Stimulated activated CD4-positive, alpha-beta T cell treated with anti-CD3 and anti-CD28 coated beads, Interleukin-1b, Interleukin-23, amount 100 ng/mL, for 24 hours (primary cell): ENCODE measurements around the gene CD300C.
"Not testable (repeated sequence)": the region's sequence is repeated elsewhere in the genome, so short reads cannot be mapped to it uniquely, and the experiment has no call there.

Experiments
- DNase-seq, 4 experiments: peaks; one replicate each; pipeline ENCODE4 v3.0.0-alpha.2; 2020; ENCODE audit warnings: low read depth in 4 of 4, low spot score in 1 of 4

CD300C gene

DNA sequence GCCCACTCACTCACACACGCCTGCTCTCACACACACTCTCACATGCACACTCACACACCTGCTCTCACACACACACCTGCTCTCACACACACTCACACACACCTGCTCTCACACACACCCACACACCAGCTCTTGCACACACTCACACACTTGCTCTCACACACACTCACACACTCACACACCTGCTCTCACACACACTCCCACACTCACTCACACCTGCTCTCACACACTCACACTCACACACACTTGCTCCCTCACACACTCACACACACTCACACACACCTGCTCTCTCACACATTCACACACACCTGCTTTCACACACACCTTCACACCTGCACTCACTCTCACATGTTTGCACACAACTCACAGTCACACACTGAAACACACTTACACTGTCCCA lies 17.4 kb upstream of the CD300C start:
- no peak for DNase-seq

DNA sequence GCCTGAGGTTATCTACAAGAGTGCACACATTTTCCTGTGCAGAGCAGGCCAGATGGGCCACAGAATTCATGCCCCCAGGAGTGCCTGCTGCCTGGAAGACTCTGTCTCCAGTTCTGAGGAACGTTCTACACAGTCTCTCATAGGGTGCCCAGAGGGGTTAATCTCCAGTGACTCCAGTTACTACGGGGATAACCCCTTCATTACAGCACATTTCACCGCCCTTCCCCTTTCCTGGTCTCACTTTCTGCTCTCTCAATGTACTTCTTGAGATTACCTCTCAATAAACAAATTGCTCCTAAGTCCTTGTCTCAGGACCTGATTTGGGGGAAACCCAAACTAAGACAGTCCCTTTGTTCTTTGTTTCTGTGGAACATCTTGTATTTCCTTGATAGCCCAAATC lies 15.7 kb upstream of the CD300C start:
- no peak for DNase-seq

DNA sequence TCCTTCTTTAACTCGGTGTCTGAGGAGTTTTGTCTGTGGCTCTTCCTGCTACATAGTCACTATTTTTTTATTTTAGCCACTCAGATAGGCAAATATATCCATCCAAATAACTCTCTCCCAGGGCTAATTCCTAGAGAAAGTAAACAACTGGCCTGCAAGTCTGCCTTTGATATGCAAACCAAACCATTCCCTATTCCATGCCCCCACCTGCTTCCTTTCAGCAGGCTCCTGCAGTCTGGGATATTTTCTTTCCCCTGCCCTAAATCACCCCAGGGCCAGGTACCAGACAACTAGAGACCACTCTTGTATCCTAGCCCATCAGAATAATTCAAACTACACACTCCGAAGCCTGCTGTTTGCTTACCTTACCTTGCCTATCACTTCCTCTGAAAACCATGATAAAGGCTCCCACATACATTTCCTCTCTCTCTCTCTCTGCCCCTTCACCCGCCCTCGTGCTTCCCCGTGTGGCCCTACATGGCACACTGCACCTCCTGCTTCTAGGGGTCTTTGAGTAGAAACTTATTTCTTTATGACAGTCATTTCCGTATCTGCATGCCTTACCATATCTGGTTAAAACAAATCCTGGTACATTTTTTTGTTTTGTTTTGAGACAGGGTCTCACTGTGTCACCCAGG lies 13.1 kb upstream of the CD300C start:
- no peak for DNase-seq

DNA sequence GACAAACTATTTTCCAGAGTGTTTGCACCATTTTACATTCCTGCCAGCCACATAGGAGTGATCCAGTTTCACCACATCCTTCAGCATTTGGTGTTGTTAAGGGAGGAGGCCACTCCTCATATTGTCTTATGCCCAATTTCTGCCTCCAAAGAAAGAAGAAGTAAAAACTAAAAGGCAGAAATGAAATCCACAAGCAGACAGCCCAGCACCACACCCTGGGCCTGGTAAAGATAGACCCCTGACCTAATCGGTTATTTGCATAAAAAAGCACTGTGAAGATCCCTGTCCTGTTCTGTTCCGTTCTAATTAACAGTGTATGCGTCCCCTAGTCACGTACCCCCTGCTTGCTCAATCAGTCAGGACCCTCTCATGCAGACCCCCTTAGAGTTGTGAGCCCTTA lies 12.5 kb upstream of the CD300C start:
- not testable (repeated sequence) for DNase-seq

DNA sequence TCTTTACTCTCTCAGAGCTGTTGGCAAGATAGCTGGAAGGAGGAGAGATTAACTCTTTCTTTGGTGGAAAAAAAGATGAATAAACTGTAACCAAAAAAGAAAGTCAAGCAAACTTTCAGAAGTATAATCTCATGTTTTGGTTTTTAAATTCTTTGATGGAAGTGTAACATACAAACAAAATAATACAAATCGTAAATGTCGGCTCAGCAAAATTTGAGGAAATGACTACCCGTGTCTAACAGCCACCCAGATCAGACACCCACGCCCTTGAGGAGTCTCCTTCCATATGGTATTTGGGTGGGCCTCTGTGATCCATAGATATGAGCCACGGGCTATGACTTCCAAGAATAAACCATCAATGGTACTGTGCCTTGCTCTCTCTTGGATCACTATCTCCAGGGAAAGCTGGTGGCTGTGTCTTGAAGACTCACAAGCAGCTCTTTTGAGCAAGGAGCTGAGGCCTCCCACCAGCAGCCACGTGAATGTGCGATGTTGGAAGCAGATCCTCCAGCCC lies 9.6 kb upstream of the CD300C start:
- no peak for DNase-seq

DNA sequence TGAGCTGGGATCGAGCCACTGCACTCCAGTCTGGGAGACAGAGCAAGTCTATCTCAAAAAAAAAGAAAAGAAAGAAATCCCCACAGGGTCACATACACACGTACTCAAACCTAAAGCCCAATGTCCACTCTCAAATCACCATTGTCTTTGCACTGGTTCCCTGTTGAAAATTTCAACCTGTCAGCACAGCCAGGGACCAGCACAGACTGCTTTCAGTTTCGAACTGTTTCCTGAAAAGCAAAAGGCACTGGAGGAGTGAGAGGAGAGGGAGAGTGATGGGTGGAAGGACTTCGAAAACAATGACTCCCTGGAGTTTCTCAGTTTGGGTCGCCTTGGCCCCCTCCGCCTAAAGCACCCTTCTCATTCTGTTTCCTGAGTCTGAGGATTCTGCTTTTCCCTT lies 9.0 kb upstream of the CD300C start:
- DNase-seq: no peak

DNA sequence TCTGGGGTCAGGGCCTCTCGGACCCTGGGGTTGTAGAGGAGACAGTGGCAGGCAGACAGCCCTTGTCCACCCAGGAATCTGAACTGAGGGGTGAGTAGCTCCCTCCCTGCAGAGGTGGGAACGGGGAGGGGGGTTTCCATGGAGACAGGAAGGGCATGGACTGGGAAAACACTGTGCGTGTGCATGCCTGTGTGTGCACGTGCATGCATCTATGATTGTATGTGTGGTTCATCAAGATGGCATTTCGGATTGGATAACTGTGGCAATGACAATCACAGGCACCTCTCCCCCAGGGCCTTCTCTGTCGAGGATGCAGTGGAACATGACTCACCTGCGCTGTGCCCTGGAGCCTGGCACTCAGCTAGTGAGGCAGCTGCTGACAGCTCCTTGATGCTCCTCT lies 6.1 kb upstream of the CD300C start:
- no peak for DNase-seq

DNA sequence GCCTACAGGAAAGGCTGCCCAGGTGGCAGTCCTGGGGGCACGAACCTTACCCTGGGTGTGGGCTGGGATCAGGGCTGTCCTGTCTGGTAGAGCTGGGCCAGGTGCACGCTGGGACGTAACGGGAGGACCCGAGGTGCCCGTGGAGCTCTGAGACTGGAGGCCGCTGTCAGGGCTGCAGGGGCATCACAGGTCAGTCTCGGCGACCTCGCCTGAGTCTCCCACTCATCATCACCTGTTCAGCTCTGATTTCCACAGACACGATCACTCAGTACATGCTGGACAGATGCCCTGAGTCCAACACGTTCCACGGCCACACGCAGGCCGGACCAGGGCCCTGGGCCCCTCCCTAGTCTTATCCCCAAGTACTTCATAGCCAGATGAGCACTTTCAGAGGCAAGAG lies 4.7 kb upstream of the CD300C start:
- DNase-seq: no peak

DNA sequence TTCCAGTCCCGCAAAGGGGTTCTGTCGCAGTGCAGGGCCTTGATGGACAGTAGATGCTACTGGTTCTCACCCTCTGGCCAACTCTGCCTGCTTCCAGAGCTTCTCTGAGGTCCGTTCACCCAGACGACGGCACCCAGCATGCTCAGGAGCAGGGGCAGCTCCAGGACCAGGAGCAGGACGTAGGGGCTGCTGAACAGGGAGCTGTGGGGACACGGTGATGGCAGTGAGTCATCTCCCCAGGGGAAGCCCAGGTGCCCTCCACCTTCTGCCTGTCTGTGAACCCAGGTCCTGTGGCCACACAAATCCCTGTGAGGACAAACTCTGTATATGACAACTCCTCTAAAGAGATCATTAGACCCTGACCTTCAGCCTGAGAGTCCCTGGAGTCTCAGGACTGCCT lies 3.4 kb upstream of the CD300C start:
- no peak for DNase-seq

DNA sequence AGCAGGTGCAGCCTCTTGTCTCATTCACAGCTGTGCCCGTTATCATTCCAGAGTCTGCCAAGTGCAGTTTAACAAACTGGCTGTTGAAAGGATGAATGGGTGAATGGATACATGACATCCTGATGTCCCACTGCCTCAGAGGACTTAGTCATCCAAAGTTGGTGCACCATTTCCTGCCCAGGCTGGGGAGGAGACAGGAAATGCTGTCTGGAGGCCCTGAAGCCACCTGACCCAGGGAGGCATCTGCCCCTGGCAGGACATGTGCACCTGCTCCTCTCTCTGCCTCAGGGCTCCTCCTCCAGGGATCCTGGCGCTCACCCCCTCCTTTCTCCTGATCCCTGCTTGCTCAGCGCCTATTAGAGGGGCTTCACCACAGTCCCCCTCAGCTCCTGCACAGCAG lies 1.8 kb upstream of the CD300C start:
- DNase-seq: no peak

DNA sequence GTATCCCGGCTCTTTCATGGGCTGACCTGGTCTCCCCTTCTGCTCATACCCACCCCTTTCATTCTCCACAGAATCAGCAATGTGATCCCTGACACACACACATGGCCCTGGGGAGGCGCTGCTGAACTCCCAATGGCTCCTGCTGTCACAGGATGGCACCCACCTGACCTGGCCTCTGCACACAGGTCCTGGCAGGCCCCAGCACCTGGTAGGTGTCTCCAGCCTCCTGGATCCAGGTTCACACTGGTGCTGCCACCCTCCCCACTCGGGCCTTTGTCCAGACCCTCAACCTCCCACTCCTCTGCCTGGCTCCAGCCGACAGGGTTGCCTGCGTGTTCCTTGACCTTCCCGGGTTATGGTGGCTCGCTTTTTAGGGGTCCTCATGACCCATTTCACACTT lies 1.3 kb upstream of the CD300C start:
- DNase-seq: no peak

DNA sequence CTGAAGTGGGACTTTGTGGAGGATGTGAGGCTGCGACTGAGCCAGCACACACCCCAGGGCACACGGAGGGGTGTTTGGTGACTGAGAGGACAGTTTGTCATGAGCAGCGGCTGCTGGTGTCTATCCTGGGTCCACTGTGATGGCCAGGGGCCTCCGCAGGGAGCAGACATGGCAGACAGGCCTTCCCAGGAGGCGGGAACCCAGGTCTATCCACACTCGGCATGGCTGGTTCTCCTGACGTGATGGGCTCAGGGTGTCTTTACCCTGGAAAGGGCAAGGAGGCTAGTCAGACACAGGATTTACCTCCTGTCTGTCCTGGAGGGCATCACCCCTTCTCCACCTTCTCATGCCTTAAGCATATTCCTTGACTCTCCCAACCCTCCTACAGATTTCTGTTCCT lies 671 bp upstream of the CD300C start:
- no peak for DNase-seq

DNA sequence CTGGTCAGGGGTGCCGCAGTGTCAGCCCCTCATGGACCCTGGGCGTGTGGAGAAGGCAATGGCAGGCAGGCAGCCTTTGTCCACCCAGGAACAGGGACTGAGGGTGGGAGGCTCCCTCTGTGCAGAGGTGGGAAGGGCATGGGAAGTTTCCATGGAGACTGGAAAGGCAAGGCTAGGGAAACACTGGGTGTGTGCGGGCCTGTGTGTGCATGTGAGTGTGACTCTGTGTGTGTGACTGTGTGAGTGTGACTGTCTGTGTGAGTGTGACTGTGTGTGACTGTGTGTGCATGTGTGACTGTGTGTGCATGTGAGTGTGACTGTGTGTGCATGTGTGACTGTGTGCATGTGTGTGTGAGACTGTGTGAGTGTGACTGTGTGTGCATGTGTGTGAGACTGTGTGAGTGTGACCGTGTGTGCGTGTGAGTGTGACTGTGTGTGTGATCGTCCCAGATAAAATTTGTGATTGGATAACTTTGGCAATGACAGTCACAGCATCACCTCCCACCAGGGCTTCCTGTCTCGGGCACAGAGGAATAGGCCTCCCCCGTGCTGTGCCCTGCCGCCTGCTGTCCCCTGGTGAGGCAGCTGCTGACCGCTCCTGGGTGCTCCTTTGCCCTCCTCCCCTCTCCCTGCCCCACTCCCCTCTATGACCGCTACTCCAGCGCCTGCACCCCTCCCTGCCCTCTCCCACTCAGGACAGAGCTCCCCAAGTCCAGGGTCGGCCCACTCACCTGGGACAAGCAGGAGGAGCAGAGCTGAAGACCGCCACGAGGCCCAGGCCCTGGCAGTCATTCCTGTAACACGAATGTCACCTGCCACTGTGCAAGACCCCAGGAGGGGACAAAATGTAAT lies 698 bp downstream of the CD300C start:
- no peak for DNase-seq

DNA sequence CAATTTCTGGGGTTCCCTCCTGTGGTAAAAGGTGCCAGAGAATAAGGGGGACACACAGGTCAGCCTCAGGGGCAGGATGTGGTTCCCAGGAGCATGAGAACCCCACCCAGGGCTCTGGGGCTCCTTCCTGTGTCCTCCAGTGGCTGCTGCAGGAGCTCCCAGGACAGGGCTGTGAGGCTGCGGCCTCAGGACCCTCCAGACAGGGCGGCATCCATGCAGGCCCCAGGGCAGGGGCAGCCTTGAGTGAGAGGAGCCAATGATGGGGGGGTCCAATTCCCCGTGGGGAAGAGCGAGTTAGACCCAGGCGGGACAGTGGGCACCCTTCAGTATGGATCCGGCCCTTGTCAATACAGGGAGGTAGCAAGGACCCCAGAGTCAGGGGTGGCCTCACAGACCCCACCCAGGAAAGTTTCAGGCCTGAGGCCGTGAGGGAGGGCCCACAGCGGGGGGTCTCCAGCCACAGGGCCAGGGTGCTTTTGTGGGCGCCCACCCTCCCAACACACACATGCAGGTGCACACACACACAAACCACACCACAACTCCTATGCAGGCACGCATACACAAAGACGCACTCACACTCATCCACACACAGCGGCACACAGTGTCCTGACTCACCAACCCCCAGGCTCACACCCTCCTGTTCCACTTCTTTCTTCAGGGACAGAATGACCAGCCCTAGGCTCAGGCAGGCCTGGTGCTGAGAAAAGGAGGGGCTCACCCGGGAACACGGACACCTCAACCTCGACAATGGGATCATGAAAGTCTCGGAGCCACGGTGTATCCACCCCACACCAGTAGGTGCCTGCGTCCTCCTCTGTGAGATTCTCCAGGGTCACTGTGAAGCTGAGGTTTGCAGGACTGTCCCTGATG lies 1.8 kb downstream of the CD300C start:
- DNase-seq: no peak

DNA sequence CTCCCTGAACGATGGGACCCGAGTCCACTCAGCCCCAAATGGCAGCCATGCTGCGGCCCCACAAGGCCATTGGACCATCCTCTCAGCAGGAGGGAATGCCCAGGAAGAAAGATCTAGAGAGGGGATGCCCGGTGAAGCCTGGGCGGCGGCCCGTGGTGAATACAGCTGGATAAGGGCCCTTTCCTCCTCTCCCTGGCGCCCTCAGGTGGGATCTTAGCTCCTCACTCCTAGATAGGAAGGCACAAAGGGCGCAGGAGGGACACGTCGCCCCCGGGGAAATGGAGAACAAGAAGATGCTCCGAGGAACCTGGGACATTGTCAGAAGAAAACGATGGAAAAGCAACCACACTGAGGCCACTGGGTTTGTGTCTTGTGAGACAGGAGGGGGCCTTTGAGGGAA lies 2.5 kb downstream of the CD300C start:
- DNase-seq: no peak

DNA sequence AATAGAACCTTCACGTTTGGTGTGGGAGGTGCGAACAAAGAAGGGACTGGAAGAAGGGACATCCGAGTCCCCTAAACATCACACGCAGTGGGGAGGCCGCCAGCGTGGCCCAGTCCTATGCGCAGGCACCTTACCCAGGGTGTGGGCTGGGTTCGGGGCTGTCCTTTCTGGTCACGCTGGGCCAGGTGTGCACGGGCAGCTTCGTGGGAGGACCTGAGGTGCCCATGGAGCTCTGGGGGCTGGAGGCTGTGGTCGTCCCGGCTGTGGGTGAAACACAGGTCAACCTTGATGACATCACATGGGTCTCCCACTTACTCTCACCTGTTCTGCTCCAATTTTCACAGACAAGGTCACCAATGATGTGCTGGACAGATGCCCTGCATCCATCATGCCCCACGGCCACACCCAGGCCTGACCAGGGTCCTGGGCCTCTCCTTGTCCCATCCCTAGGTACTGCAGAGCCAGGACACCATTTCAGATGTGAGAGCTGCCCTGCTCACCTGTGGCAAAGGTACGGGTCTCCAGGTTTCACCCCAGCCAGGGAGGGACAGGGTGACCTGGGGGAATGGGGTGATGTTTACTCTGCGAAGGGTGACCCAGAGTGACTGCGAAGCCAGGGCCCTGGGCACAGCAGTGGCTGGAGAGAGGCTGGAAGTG lies 3.1 kb downstream of the CD300C start:
- no peak for DNase-seq

DNA sequence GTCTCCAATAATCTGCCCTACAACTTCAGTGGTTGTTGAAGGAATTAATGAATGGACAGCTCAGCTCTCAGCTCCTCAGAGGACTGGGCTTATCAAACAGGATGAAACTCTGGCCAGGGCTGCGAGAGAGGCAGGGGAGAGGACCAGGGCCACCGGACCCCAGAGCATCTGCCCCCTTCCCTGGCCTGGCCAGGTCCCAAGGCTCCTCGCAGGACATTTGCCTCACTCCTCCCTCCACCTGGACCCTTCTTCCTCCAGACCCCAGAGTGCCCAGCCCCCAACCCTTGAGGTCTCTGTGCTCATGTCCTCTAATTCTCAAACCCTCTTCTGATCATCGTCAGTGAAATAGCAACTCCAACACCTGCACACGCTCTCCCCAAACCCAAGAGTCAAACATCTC lies 3.7 kb downstream of the CD300C start:
- DNase-seq: no peak

DNA sequence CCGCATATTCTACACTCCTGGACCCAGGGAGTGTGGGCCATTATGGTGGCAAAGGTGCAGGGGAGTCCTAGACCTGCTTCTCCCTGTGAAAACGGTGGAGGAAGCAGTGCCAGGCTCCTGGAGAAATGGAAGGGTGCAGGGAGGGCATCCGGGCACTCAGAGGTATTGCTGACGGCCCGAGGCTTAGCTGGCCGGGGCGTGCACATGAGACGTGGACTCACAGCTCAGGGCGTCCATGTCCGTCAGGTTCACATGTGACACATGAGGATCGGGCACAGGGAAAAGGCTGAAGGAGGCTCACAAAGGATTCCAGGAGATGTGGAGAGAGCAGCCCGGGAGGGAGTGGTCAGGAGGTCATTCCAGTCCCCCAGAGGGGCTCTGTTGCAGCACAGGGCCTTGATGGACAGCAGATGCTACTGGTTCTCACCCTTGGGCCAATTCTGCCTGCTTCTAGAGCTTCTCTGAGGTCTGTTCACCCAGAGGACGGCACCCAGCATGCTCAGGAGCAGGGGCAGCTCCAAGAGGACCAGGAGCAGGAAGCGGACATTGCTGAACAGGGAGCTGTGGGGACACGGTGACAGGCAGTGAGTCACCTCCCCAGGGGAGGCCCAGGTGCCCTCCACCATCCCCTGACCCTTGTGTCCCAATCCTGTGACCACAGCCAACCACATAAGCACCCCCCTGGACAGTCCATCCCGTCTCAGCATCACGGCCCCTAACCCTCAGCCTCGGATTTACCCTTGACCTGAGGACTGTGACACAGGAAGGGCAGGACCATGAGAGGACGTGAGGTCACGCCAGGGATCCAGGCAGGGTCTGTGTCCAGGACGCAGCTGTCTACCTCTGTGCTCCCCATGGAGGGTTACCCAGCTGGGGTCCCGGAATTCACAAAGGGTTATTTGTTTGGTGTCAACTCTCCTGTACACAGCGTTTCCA lies 4.5 kb downstream of the CD300C start:
- no peak for DNase-seq

DNA sequence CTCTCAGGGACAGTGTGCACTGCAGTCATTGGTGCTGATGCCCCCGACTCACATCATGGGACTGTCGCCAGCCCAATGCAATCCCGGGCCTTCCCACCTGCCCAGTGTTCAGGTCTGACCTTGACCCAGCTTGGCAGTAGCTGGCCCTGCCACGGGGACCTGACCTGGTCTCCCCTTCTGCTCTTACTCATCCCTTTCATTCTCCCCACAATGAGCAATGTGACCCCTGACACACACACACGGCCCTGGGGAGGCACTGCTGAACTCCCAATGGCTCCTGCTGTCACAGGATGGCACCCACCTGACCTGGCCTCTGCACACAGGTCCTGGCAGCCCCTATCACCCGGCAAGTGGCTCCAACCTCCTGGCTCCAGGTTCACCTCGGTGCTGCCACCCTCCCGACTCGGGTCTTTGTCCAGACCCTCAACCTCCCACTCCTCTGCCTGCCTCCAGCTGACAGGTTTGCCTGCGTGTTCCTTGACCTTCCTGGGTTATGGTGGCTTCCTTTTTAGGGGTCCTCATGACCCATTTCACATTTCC lies 6.6 kb downstream of the CD300C start:
- no peak for DNase-seq

DNA sequence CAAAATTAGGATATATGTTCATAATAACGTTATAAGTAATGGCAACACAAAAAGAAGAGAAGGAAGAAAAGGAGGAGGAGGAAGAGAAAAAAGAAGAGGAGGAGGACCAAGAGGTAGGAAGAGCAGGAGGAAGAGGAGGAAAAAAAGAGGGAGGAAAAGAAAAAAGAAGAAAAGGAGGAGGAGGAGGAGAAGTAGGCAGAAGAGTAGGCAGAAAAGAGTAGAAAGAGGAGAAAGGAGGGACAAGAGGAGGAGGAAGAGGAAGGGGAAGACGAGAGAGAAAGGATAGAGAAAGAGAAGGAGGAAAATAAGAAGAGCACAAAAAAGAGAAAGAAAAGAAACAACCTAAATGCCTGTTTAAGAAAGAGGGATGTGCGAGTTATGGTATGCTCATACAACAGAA lies 9.0 kb downstream of the CD300C start:
- DNase-seq: no peak
